Activated T-cell treated with anti-CD3 and anti-CD28 coated beads for 1 hour (primary cell): ENCODE results near the gene AAK1.
A peak's percentile ranks its signal among the peaks of the same experiment; 100 is the strongest.
"Not testable (repeated sequence)": the region's sequence is repeated elsewhere in the genome, so short reads cannot be mapped to it uniquely, and the experiment has no call there.

Experiments used
- DNase-seq: peaks from one replicate; pipeline ENCODE4 v3.0.0-alpha.2; 2020; ENCODE audit warnings: low read depth

Gene AAK1

GRCh38 chr2:69659941-69660483 is 16.5 kb upstream of the AAK1 start:
- DNase-seq, result no peak

DNA sequence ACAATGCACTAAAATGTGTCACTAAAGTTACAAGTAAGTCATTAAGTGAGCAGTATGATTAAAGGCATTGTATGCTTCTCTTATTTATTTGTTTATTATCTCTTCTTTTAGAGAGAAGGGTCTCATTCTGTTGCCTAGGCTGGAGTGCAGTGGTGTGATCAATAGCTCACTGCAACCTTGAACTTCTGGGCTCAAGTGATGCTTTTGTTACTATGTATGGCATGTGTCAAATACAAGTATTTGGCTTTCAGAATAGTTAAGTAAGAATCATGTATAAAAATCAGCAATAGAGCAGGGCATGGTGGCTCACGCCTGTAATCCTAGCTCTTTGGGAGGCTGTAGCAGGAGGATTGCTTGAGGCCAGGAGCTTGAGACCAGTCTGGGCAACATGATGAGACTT is 15.8 kb upstream of the AAK1 start:
- DNase-seq, result no peak

GRCh38 chr2:69652206-69652605 is 8.7 kb upstream of the AAK1 start:
- no peak for DNase-seq

DNA sequence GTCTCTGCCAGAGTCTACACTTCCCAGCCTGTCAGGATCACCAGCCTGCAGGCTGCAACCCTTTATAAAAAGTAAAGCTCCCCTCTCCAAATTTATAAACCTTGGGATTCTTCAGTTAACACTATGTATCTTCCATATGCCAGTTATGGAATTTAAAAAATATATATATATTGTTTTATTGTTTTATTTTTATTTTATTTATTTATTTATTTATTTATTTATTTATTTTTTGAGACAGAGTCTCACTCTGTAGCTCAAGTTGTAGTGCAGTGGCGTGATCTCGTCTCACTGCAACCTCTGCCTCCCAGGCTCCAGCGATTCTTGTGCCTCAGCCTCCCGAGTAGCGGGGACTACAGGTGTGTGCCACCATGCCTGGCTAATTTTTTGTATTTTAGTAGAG is 3.7 kb upstream of the AAK1 start:
- not testable (repeated sequence) for DNase-seq

- DNase-seq, result no peak
Observed at GRCh38 chr2:69646714-69647113, 3.2 kb upstream of the AAK1 start.

DNA sequence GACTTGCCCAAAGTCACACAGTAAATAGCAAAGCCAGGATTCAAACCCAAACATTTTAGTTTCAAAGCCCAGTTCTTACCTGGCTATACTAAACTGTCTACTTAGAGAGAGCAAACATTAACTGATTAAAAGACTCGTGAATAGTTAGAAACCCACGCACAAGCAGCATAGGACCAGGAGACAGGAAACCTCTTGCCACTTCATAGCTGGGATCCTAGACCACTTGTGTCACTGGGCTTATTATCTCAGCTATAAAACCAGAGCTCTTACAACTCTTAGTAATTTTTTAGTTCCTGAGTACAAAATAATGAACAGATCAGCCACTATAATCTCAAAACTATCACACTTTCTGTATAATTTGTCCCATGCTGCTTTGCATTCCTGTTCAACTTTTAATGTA is 2.4 kb upstream of the AAK1 start:
- no peak for DNase-seq

DNA sequence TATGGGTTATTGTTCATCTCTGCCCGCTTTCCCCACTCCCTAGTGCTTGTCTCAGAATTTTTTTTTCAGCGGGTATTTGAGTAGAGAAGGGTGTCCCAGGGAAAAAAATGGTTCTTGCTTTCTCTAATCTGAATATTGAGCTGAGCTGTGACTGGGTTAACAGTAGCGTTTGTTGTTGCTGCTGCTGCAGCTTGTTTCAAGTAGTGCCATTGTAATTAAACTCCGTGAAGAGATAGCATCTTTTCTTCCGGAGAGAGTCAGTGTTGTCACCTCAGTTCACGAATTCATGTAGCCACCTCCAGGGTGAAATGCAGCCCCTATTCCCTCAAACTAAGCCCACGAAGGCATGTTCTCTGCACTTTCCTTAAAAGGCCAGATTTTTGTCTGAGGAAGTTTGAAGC is 1.5 kb upstream of the AAK1 start:
- no peak for DNase-seq

DNA sequence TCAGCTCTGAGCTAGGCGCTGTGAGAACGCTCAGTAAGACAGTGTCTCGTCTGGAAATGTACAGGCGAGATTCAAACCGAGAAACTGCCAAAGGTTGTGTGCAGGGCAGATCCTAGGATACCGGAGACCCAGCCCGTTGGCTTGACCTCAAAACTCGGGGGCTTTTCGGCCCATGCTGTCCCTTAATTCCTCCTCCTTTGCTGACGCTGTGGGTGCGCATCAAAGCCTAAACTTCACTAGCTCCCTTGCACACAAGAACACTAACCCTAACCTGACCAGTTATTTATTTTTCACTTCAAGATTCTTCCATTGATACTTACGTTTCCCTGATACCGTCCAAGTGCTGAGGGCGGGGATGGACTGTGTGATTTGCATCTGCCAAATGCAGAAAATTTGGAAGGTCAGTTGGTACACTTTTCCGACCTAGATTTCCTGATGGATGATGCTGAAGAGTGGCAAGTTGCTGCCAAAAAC is 1.0 kb upstream of the AAK1 start:
- no peak for DNase-seq

DNA sequence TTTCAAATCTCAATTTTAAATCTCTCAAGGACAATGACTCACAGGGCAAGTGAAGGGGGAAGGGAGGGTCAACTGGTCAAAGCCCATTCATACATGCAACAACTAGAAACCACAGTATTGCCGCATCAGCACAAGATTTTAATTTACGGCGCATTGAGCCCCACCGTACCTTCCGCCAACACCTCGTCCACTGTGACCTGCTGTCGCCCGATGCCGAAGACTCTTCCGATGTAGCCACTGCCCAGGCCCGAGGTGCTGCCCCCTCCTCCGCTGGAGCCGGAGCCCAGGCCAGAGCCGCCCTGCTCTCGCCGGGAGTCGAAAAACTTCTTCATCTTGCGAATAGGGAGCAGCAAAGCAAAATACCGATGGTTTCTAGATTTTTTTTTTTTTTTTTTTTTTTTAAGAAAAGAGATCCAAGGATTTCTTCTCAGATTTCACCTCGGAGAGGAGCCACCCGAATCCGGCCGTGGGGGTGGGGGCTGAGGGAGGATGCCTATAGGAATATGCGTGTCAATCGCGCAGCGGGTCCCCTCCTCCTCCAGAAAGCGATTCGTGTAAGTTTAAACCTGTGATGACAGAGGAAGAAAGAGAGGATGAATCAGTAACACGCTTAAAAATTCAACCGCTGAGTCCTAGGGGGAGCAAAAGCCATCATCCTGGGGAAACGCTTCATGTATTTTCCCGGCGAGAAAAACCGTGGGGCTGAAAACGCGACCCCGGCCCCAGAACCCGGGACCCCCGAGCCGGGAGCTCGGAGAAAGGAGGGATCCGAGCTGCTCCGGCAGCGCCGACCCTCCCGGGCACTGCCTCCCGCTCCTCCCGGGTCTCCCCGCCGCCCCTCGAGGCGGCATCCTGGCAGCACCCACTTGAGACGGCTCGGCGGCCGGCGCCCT is 584 bp downstream of the AAK1 start:
- DNase-seq, result peak; percentile 39

- DNase-seq, result no peak
Observed at GRCh38 chr2:69641887-69642708, 1.4 kb downstream of the AAK1 start.

DNA sequence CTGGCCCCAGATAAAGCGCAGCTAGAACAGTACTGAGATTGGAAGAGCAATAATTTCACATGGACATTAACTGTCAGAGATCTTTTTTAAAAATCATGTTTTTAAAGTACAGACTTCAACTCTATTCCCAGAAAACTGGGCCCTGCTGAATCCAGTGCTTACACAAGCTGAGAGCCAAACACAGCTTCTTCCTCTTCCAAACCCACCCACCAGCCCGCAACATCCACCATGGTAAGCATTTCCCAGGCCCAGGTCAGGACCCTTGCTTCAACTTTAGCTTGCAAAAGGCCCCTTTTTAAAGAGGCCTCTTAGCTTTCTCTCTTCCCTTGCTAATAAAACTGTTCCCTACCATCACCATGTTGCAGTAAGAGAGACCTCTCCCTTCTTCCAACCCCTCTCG is 2.1 kb downstream of the AAK1 start:
- DNase-seq, result no peak

GRCh38 chr2:69639266-69639665 is 4.3 kb downstream of the AAK1 start:
- DNase-seq, result no peak

GRCh38 chr2:69638630-69639029 is 4.9 kb downstream of the AAK1 start:
- DNase-seq, result no peak

- DNase-seq, result no peak
Observed at GRCh38 chr2:69637923-69638322, 5.6 kb downstream of the AAK1 start.

- no peak for DNase-seq
Observed at GRCh38 chr2:69636395-69636794, 7.1 kb downstream of the AAK1 start.

GRCh38 chr2:69635432-69635831 is 8.1 kb downstream of the AAK1 start:
- DNase-seq, result no peak

- DNase-seq, result no peak
Observed at GRCh38 chr2:69634196-69634821, 9.2 kb downstream of the AAK1 start.

GRCh38 chr2:69631402-69631801 is 12.1 kb downstream of the AAK1 start:
- no peak for DNase-seq

DNA sequence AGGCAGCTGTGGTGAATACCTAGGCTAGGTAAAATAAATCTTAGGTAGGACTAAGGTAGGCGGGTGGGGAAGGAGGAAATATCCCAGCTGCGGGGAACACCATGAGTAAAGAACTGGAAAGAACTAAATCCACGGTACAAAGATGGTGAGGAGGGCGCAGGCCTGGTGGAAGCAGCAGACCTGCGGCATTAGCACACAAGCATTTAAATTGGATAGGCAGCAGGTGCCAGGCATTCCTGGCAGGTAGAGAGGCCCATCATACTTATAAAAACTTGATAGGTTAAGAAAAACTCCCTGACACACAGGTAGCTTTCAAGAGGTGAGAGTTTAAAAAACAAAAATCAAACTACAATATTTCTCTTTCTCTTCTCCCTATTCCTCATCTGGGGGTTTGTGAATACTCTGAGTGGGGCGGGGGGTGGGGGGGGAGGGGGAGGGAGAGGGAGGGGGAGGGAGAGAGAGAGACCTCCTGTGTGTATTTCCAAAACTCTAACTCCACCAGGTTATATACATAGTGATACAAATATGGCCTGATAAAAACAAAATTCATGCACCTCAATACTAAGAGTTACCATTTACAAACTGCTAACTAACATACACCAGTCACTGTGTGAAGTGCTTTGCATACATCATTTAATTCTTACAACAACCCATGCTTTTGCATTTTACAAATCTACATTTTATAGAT is 13.5 kb downstream of the AAK1 start:
- no peak for DNase-seq

- DNase-seq, result no peak
Observed at GRCh38 chr2:69628325-69629021, 15.1 kb downstream of the AAK1 start.
